Activated CD4-positive, alpha-beta memory T cell treated with anti-CD3 and anti-CD28 coated beads, Interleukin-2, amount 10 ng/mL, durations not matched to agents 7 days and 5 days (primary cell): Measurements from ENCODE around the gene CBX2. TPM values are rescaled to one million over a fixed set of nuclear protein-coding genes. Genes with fewer than 3 reads are reported as not detected.

Experiments used
- CTCF ChIA-PET: fragments of 350-600 bp; sonication (Branson Sonifier 250); formaldehyde crosslinking; loops from one replicate; lab custom pipeline; 2021; ENCODE audit warnings: antibody characterized with exemption, inconsistent platforms; lab: Charles Lee
- POLR2A ChIA-PET: fragments of 350-600 bp; sonication (Branson Sonifier 250); formaldehyde crosslinking; loops from one replicate; lab custom pipeline; 2021; ENCODE audit warnings: antibody characterized with exemption; lab: Charles Lee
- DNase-seq: peaks from one replicate; pipeline ENCODE4 v3.0.0-alpha.2; 2020
- H3K27ac Mint-ChIP-seq: one replicate; pipeline ENCODE4 v1.8.0; 2021; ENCODE audit warnings: mild to moderate bottlenecking, mixed read lengths
- H3K27me3 Mint-ChIP-seq: one replicate; pipeline ENCODE4 v1.8.0; 2021; ENCODE audit warnings: mixed read lengths
- H3K36me3 Mint-ChIP-seq: one replicate; pipeline ENCODE4 v1.8.0; 2021; ENCODE audit warnings: low read depth, mixed read lengths
- H3K4me1 Mint-ChIP-seq: one replicate; pipeline ENCODE4 v1.8.0; 2021; ENCODE audit warnings: mixed read lengths
- H3K4me3 Mint-ChIP-seq: one replicate; pipeline ENCODE4 v1.8.0; 2021; ENCODE audit warnings: mild to moderate bottlenecking, mixed read lengths
- H3K9me3 Mint-ChIP-seq: one replicate; pipeline ENCODE4 v1.8.0; 2021; ENCODE audit warnings: mixed read lengths
- total RNA-seq, 2 experiments: library from RNA; stranded (reverse); gene quantifications; one replicate each; pipeline ENCODE4 v1.2.3, GENCODE V29; 2021

CBX2 gene
- total RNA-seq, 2 experiments from 2014 or later = 1.7 to 2.0 TPM

GRCh38 chr17:79819534-79820276 lies 41.8 kb downstream of the CBX2 start:
- ChIA-PET CTCF (interaction anchor here (2.4 kb wide), 1 partner anchor 23 kb away, joined by 6 read pairs; the partner anchor contains the start of gene CBX8), POLR2A (interaction anchor here (1.2 kb wide), 1 partner anchor 19 kb away, joined by 3 read pairs; no protein-coding TSS in a partner anchor)
- H3K4me1 Mint-ChIP-seq = peaks cover 5% of the 10 kb centered on the region
- no peak overlapping the region for H3K27ac Mint-ChIP-seq
- H3K9me3 Mint-ChIP-seq = no peaks in the 10 kb centered on the region
- no peaks in the 10 kb centered on the region for H3K36me3 Mint-ChIP-seq
- H3K4me3 Mint-ChIP-seq = no peak overlapping the region
- no peak for DNase-seq
- peaks cover 58% of the 10 kb centered on the region for H3K27me3 Mint-ChIP-seq

GRCh38 chr17:79820959-79821330 lies 43.0 kb downstream of the CBX2 start:
- CTCF ChIA-PET = no interaction called here
- H3K4me1 Mint-ChIP-seq = peaks cover 8% of the 10 kb centered on the region

GRCh38 chr17:79821331-79822095 lies 43.6 kb downstream of the CBX2 start:
- Mint-ChIP-seq H3K9me3 (no peaks in the 10 kb centered on the region), H3K36me3 (no peaks in the 10 kb centered on the region), H3K4me1 (peaks cover 10% of the 10 kb centered on the region), H3K27ac (no peak overlapping the region), H3K27me3 (peaks cover 52% of the 10 kb centered on the region), H3K4me3 (no peak overlapping the region)
- CTCF ChIA-PET = no interaction called here
- no peak for DNase-seq
- POLR2A ChIA-PET = interaction anchor here (0.6 to 1.5 kb wide), 2 partner anchors 18 to 1575 kb away, joined by 3 read pairs; no protein-coding TSS in a partner anchor

More at GRCh38 chr17:79820959-79821330, 43.0 kb downstream of the CBX2 start:
- Mint-ChIP-seq H3K27me3 (peaks cover 58% of the 10 kb centered on the region), H3K36me3 (no peaks in the 10 kb centered on the region), H3K4me3 (no peak overlapping the region), H3K9me3 (no peaks in the 10 kb centered on the region), H3K27ac (no peak overlapping the region)
- DNase-seq = no peak
- POLR2A ChIA-PET = interaction anchor here (1.5 kb wide), 1 partner anchor 19 kb away, joined by 3 read pairs; no protein-coding TSS in a partner anchor

- Mint-ChIP-seq H3K36me3 (no peaks in the 10 kb centered on the region), H3K27ac (no peak overlapping the region), H3K4me3 (no peak overlapping the region), H3K4me1 (peaks cover 13% of the 10 kb centered on the region), H3K27me3 (peaks cover 40% of the 10 kb centered on the region), H3K9me3 (no peaks in the 10 kb centered on the region)
- no peak for DNase-seq
- ChIA-PET POLR2A (interaction anchor here (0.7 kb wide), 1 partner anchor 19 kb away, joined by 4 read pairs; no protein-coding TSS in a partner anchor), CTCF (no interaction called here)
These were observed 44.7 kb downstream of the CBX2 start for GRCh38 chr17:79822583-79823124.

- ChIA-PET POLR2A (no interaction called here), CTCF (interaction anchor here (1.8 kb wide), 1 partner anchor 78 kb away, joined by 4 read pairs; no protein-coding TSS in a partner anchor)
- peaks cover 35% of the 10 kb centered on the region for H3K27me3 Mint-ChIP-seq
- no peak for DNase-seq
- H3K27ac Mint-ChIP-seq = no peak overlapping the region
- no peaks in the 10 kb centered on the region for H3K36me3 Mint-ChIP-seq
- H3K9me3 Mint-ChIP-seq = no peaks in the 10 kb centered on the region
- peaks cover 19% of the 10 kb centered on the region for H3K4me1 Mint-ChIP-seq
- no peak overlapping the region for H3K4me3 Mint-ChIP-seq
These were observed 46.3 kb downstream of the CBX2 start for GRCh38 chr17:79824234-79824633.

- H3K36me3 Mint-ChIP-seq = no peaks in the 10 kb centered on the region
- ChIA-PET POLR2A (interaction anchor here (1.1 to 1.3 kb wide), 2 partner anchors 10 to 12 kb away, joined by 3 to 4 read pairs; no protein-coding TSS in a partner anchor), CTCF (interaction anchor here (1.8 to 2.4 kb wide), 2 partner anchors 10 to 79 kb away, joined by 4 to 9 read pairs; no protein-coding TSS in a partner anchor)
- H3K27ac Mint-ChIP-seq = no peak overlapping the region
- H3K4me3 Mint-ChIP-seq = no peak overlapping the region
- H3K9me3 Mint-ChIP-seq = no peaks in the 10 kb centered on the region
- DNase-seq = no peak
- peaks cover 29% of the 10 kb centered on the region for H3K27me3 Mint-ChIP-seq
- peaks cover 19% of the 10 kb centered on the region for H3K4me1 Mint-ChIP-seq
These were observed 47.1 kb downstream of the CBX2 start for GRCh38 chr17:79824893-79825579.

GRCh38 chr17:79825580-79825921 lies 47.6 kb downstream of the CBX2 start:
- Mint-ChIP-seq H3K4me3 (no peak overlapping the region), H3K36me3 (no peaks in the 10 kb centered on the region), H3K27me3 (peaks cover 27% of the 10 kb centered on the region), H3K27ac (no peak overlapping the region), H3K4me1 (peaks cover 19% of the 10 kb centered on the region), H3K9me3 (no peaks in the 10 kb centered on the region)
- ChIA-PET POLR2A (interaction anchor here (1.1 to 1.3 kb wide), 2 partner anchors 10 to 11 kb away, joined by 3 to 4 read pairs; no protein-coding TSS in a partner anchor), CTCF (interaction anchor here (1.8 to 2.4 kb wide), 2 partner anchors 10 to 79 kb away, joined by 4 to 9 read pairs; no protein-coding TSS in a partner anchor)
- no peak for DNase-seq

GRCh38 chr17:79826204-79826680 lies 48.3 kb downstream of the CBX2 start:
- Mint-ChIP-seq H3K27me3 (peaks cover 22% of the 10 kb centered on the region), H3K36me3 (no peaks in the 10 kb centered on the region), H3K4me3 (no peak overlapping the region), H3K9me3 (no peaks in the 10 kb centered on the region), H3K27ac (no peak overlapping the region), H3K4me1 (peaks cover 19% of the 10 kb centered on the region)
- ChIA-PET CTCF (interaction anchor here (1.9 to 2.4 kb wide), 2 partner anchors 9 to 13 kb away, joined by 8 to 9 read pairs; partner anchors contain the start of gene CBX4), POLR2A (interaction anchor here (1.3 kb wide), 1 partner anchor 11 kb away, joined by 3 read pairs; no protein-coding TSS in a partner anchor)
- no peak for DNase-seq

GRCh38 chr17:79826841-79827578 lies 49.1 kb downstream of the CBX2 start:
- Mint-ChIP-seq H3K4me3 (no peak overlapping the region), H3K9me3 (no peaks in the 10 kb centered on the region), H3K36me3 (no peaks in the 10 kb centered on the region), H3K4me1 (peaks cover 19% of the 10 kb centered on the region), H3K27me3 (peaks cover 19% of the 10 kb centered on the region), H3K27ac (no peak overlapping the region)
- POLR2A ChIA-PET = interaction anchor here (1.8 kb wide), 1 partner anchor 10 kb away, joined by 9 read pairs; no protein-coding TSS in a partner anchor
- DNase-seq = no peak
- CTCF ChIA-PET = interaction anchor here (1.9 to 2.4 kb wide), 2 partner anchors 8 to 12 kb away, joined by 8 to 9 read pairs; partner anchors contain the start of gene CBX4

- peaks cover 23% of the 10 kb centered on the region for H3K4me1 Mint-ChIP-seq
- ChIA-PET CTCF (interaction anchor here (1.4 kb wide), 1 partner anchor 10 kb away, joined by 5 read pairs; the partner anchor contains the start of gene CBX4), POLR2A (interaction anchor here (1.8 kb wide), 1 partner anchor 8 kb away, joined by 9 read pairs; no protein-coding TSS in a partner anchor)
- H3K27ac Mint-ChIP-seq = no peak overlapping the region
- H3K9me3 Mint-ChIP-seq = no peaks in the 10 kb centered on the region
- H3K4me3 Mint-ChIP-seq = no peak overlapping the region
- no peak for DNase-seq
- peaks cover 7% of the 10 kb centered on the region for H3K36me3 Mint-ChIP-seq
- H3K27me3 Mint-ChIP-seq = peaks cover 14% of the 10 kb centered on the region
These were observed 51.1 kb downstream of the CBX2 start for GRCh38 chr17:79829004-79829403.

GRCh38 chr17:79829457-79829856 lies 51.5 kb downstream of the CBX2 start:
- POLR2A ChIA-PET = interaction anchor here (1.3 kb wide), 1 partner anchor 19 kb away, joined by 3 read pairs; no protein-coding TSS in a partner anchor

More at GRCh38 chr17:79829457-79829856, 51.5 kb downstream of the CBX2 start:
- peaks cover 23% of the 10 kb centered on the region for H3K4me1 Mint-ChIP-seq
- H3K27ac Mint-ChIP-seq = no peak overlapping the region
- no peak for DNase-seq
- H3K9me3 Mint-ChIP-seq = no peaks in the 10 kb centered on the region
- peaks cover 12% of the 10 kb centered on the region for H3K27me3 Mint-ChIP-seq
- peaks cover 10% of the 10 kb centered on the region for H3K36me3 Mint-ChIP-seq
- H3K4me3 Mint-ChIP-seq = no peak overlapping the region
- CTCF ChIA-PET = interaction anchor here (1.4 to 1.5 kb wide), 2 partner anchors 10 to 11 kb away, joined by 3 to 5 read pairs; partner anchors contain the start of gene CBX4
